SK-N-MC (cell line): ENCODE measurements around the gene PLTP.

Experiments used
- DNase-seq: peaks from one replicate; pipeline ENCODE4 v3.0.0-alpha.2; 2011; ENCODE audit warnings: low read depth, low spot score
- H3K27ac ChIP-seq: fragments of 200-600 bp; sonication (generic); 2 replicates; pipeline ENCODE4 v1.5.1; 2016; ENCODE audit warnings: mixed run types
- H3K36me3 ChIP-seq: fragments of 200-600 bp; sonication (generic); 2 replicates; pipeline ENCODE4 v1.6.1; 2017; ENCODE audit warnings: antibody characterized with exemption, low read length, mixed read lengths; ENCODE audit not compliant: insufficient read depth
- H3K4me3 ChIP-seq: fragments of 200-600 bp; sonication (generic); 2 replicates; pipeline ENCODE4 v1.5.1; 2016
- H3K9ac ChIP-seq: fragments of 200-600 bp; sonication (generic); 2 replicates; pipeline ENCODE4 v1.8.0; 2017; ENCODE audit warnings: mixed run types, mixed read lengths; ENCODE audit not compliant: insufficient read length
- H3K9me3 ChIP-seq: fragments of 200-600 bp; sonication (generic); 2 replicates; pipeline ENCODE4 v1.6.1; 2017; ENCODE audit warnings: low read depth, mild to moderate bottlenecking, antibody characterized with exemption, low read length, moderate library complexity, mixed read lengths
- EZH2 ChIP-seq: fragments of 200-600 bp; sonication (generic); IDR thresholded peaks from one replicate; pipeline ENCODE4 v1.6.1; 2017; ENCODE audit warnings: antibody characterized with exemption
- FOXP2 ChIP-seq: optimal IDR thresholded peaks from 2 replicates; pipeline ENCODE3; 2011; ENCODE audit warnings: mild to moderate bottlenecking, moderate library complexity; ENCODE audit not compliant: insufficient read depth; ENCODE audit errors: extremely low read length, control extremely low read depth
- POLR2AphosphoS5 ChIP-seq: IDR thresholded peaks from 2 replicates; pipeline ENCODE4 v1.6.1; 2012; ENCODE audit warnings: mild to moderate bottlenecking, low read depth, low read length, borderline replicate concordance

Gene PLTP

DNA sequence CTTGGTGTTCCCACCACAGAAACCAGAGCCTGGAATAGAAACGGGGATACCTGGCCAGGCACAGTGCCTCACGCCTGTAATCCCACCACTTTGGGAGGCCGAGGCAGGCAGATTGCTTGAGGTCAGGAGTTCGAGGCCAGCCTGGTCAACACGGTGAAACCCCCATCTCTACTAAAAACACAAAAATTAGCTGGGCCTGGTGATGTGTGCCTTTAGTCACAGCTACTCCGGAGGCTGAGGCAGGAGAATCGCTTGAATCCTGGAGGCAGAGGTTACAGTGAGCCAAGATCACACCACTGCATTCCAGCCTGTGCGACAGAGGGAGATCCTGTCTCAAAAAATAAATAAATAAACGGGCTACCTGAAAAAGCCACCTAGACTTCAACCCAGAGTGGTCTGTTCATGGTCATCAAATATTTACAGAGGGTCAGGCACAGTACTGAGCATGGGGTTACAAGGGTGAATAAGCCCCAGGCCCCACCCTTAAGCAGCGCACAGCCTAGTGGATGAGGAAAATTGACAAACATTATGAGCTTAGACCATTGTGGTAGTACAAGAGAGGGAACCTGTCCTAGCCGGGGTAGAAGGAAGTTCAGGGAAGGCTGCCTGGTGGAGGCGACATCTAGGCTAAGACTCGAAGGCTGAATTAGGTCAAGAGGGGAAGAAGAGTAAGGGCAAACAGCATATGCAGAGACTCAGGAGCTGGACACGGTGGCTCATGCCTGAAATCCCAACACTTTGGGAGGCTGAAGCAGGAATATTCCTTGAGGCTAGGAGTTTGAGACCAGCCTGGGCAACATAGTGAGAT lies 15.3 kb upstream of the PLTP start:
- no peaks in the 10 kb centered on the region for H3K9me3 ChIP-seq
- no peaks in the 10 kb centered on the region for H3K36me3 ChIP-seq
- no peak for DNase-seq
- TF ChIP-seq EZH2 (no peak), FOXP2 (no peak), POLR2AphosphoS5 (no peak)
- no peak overlapping the region for H3K9ac ChIP-seq
- no peak overlapping the region for H3K27ac ChIP-seq
- no peak overlapping the region for H3K4me3 ChIP-seq

DNA sequence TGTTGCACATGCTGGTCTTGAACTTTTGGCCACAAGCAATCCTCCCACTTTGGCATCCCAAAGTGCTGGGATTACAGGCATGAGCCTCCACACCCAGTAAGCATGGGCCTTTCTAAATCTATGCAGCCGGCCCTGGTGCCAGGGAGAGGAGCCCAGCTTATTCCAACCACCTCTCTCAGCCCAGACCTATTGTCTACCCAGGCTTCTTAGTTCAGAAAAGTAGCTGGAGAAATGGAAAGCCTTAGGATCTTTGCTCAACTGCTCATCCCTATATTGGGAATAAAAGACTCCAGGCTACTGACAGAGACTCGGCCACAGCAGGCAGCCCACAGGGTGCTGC lies 14.7 kb upstream of the PLTP start:
- Histone ChIP-seq H3K36me3 (no peaks in the 10 kb centered on the region), H3K9me3 (no peaks in the 10 kb centered on the region), H3K9ac (no peak overlapping the region), H3K27ac (no peak overlapping the region), H3K4me3 (no peak overlapping the region)
- TF ChIP-seq FOXP2: no peak
- TF ChIP-seq POLR2AphosphoS5: no peak
- no peak for TF ChIP-seq EZH2
- no peak for DNase-seq

DNA sequence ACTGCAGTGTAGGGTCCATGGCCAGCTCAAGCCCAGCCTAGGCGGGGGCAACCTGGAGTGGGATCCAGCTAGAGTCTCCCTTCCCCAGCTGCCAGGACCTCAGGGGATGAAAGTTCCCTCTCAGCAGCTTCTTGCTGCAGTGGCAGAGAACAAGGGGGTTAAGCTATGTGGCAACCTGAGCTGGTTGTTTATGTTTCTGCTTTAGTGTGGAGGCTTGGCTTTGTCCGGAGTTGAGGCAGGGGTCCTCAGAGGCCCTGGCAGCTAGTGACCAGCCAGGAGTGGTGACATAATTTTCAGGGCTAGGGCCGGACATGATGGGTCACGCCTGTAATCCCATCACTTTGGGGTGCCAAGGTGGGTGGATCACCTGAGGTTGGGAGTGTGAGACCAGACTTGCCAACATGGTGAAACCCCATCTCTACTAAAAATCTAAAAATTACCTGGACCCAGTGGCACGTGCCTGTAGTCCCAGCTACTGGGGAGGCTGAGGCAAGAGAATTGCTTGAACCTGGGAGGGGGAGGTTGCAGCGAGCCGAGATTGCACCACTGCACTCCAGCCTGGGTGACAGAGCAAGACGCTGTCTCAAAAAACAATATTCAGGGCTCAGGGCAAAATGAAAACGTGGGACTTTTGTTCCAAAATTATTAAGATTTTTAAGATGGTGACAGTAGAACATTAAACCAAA lies 14.0 kb upstream of the PLTP start:
- no peak overlapping the region for H3K9ac ChIP-seq
- no peaks in the 10 kb centered on the region for H3K36me3 ChIP-seq
- no peak overlapping the region for H3K4me3 ChIP-seq
- no peaks in the 10 kb centered on the region for H3K9me3 ChIP-seq
- DNase-seq: no peak
- TF ChIP-seq POLR2AphosphoS5 (no peak), EZH2 (no peak), FOXP2 (no peak)
- H3K27ac ChIP-seq: no peak overlapping the region

DNA sequence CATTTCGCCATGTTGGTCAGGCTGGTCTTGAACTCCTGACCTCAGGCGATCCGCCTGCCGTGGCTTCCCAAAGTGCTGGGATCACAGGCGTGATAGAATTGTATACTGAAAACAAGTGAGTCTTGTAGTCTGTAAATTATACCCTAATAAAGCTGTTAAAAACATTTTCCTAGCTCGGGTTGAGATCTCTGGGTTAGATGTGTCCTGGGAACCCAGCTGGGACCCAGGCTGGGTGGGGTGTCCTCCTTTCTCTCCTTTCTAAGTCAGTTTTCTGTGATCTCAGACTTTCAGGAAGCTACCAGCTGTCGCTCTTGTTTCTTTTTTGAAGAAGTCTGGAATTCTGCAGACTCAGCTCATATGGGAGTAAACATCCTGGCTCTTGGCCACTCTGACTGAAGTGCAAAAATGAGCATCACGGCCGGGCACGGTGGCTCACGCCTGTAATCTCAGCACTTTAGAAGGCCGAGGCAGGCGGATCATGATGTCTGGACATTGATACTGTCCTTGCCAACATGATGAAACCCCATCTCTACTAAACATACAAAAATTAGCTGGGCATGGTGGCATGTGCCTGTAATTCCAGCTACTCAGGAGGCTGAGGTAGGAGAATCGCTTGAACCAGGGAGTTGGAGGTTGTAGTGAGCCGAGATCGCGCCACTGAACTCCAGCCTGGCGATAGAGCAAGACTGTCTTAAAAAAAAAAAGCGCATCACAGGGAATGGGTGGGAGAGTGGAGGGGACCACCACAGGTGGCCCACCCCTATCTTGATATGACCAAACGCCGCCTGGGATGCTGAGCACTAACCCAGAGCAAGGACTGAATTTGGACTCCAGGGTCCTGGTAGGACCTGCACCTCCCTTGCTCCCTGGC lies 12.7 kb upstream of the PLTP start:
- H3K4me3 ChIP-seq: peak overlapping the region; percentile 37; the same call in 1 of the 2 replicates
- TF ChIP-seq POLR2AphosphoS5 (no peak), FOXP2 (no peak), EZH2 (no peak)
- H3K9ac ChIP-seq: peak overlapping the region; percentile 48
- no peaks in the 10 kb centered on the region for H3K9me3 ChIP-seq
- H3K27ac ChIP-seq: peak overlapping the region; percentile 57; the same call in 1 of the 2 replicates
- H3K36me3 ChIP-seq: no peaks in the 10 kb centered on the region
- DNase-seq: no peak

DNA sequence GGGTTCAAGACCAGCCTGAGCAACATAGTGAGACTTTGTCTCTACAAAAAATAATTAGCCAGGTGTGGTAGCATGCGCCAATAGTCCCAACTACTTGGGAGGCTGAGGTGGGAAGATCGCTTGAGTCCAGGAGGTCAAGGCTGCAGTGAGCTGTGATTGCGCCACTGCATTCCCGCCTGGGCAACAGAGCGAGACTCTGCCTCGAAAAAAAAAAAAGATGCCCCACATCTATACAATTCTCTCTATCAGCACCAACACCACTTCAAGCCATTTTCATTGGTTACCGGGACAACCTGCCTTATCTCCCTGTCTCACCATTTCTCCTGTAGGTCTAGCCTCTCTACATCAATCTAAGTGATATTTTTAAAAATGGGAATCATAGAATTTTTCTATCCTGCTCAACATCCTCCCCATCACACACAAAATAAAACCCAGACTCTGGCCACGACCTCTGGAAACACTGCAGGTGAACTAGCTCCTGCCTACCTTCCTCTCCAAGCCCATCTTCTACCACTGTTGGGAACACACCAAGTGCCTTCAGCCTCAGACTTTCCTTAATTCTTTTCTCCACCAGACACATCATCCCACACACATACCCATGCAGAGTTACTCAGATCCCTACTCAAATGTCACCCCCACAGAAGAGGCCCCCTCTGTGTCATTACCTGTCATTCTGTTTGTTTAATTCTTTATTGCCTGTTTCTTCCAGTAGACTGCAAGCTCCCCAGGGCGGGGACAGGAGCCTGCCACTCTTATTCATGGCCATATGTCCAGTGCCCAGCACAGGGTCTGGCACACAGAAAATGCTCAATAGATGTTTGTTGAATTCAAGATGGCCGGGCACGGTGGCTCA lies 9.6 kb upstream of the PLTP start:
- no peak for DNase-seq
- TF ChIP-seq POLR2AphosphoS5: no peak
- TF ChIP-seq EZH2: no peak
- TF ChIP-seq FOXP2: no peak
- H3K9me3 ChIP-seq: no peaks in the 10 kb centered on the region
- no peak overlapping the region for H3K4me3 ChIP-seq
- H3K9ac ChIP-seq: no peak overlapping the region
- H3K27ac ChIP-seq: no peak overlapping the region
- no peaks in the 10 kb centered on the region for H3K36me3 ChIP-seq

DNA sequence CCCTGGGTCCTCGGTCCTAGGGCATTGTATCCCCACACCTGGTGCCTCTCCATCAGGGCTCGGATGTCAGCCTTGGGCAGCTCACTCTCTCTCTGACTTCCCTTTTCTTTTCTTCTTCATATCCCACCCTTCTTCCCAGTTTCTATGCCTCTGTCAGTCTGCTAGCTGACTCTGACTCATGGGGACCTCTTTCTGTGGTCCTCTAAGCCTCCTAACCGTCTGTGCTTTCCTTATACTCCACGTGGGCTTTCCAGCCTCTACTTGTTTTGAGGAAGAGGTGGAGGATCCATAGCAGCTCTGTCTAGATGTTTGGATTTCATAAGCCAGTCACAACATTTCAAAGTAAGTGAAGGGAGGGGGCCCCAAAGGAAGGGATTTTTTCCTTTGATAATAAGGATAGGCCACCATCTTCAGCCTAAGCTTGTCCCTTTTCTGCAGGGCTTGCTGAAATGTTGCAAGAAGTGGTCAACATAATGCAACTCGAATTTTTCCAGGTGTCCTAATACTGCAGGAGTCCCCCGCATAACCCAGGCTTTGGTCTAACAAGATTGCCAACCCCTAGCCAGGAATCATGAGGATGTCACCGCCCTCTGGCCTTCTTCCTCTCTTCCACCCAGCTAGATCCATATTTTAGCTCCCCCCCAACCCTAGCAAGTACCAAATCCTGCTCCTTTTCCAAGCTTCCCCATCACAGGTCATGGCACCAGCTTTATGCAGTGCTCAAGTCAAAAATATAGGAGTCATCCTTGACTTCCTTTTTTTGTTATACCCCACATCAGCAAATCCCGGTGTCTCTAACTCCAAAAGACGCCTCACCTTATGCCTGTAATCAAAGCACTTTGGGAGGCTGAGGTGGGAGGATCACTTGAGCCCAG lies 8.7 kb upstream of the PLTP start:
- DNase-seq: no peak
- Histone ChIP-seq H3K27ac (no peak overlapping the region), H3K4me3 (no peak overlapping the region), H3K9ac (no peak overlapping the region), H3K36me3 (no peaks in the 10 kb centered on the region), H3K9me3 (no peaks in the 10 kb centered on the region)
- TF ChIP-seq FOXP2: no peak
- no peak for TF ChIP-seq POLR2AphosphoS5
- TF ChIP-seq EZH2: no peak

DNA sequence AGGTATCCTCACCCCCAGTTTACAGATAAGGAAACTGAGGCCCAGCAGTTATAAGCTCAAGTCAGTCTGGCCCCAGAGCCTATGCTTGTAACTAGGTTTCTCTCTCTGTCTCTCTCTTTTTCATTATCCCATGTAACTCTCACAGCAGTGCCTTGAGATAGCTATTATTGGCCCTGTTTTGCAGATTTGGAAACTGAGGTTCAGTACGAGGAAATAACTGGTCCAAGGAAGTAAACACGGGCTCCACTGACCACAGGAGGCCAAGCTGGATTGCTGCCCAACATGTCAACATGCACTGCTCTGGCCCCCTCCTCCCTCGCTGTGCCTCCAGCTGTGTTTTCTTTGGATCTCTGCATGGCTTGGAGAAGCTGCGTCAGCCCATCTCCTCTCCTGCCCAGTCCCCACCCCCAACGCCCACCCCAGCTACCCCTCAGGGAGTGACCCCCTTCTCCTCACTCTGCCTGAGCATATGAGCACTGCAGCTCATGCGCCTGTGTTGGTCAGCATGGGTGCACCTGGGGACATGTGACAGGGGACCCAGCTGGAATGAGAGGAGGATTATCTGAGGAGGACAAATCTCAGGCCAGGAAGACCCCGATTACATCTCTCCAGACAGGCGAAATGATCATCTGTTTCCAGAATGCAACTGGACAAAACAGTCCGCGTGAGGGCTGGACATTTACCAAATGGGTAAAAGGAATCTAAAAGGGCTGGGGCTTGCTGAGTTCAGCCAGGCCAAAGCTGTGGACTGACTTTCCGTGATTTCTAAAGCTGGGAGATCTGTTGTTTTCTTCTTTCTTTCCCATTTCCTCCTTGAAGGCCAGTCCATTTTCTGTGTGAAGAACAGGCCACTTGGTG lies 7.8 kb upstream of the PLTP start:
- no peak overlapping the region for H3K9ac ChIP-seq
- H3K27ac ChIP-seq: no peak overlapping the region
- H3K4me3 ChIP-seq: no peak overlapping the region
- no peaks in the 10 kb centered on the region for H3K9me3 ChIP-seq
- no peak for DNase-seq
- no peaks in the 10 kb centered on the region for H3K36me3 ChIP-seq
- no peak for TF ChIP-seq FOXP2
- TF ChIP-seq EZH2: no peak
- no peak for TF ChIP-seq POLR2AphosphoS5
